H9 (cell line): Measurements from ENCODE around the gene ENTREP3. TPM values are rescaled to one million over a fixed set of nuclear protein-coding genes. Genes with fewer than 3 reads are reported as not detected.

ENCODE experiments used
- DNase-seq: peaks from one replicate; pipeline ENCODE4 v3.0.0-alpha.2; 2017
- H2AFZ ChIP-seq: one replicate; pipeline ENCODE4 v1.6.1; 2013; ENCODE audit warnings: mild to moderate bottlenecking, low read length, control low read depth, moderate library complexity
- H2AK5ac ChIP-seq: 2 replicates; pipeline ENCODE4 v1.6.1; 2013; ENCODE audit warnings: low read length, control low read depth, mixed read lengths; ENCODE audit not compliant: insufficient read length
- H2BK120ac ChIP-seq: one replicate; pipeline ENCODE4 v1.6.1; 2013; ENCODE audit warnings: low read depth, mild to moderate bottlenecking, low read length, control low read depth, inconsistent platforms; ENCODE audit not compliant: poor library complexity, severe bottlenecking
- H2BK12ac ChIP-seq: 2 replicates; pipeline ENCODE4 v1.6.1; 2013; ENCODE audit warnings: low read length, control low read depth, mixed read lengths, low read depth; ENCODE audit not compliant: insufficient read length
- H2BK15ac ChIP-seq: 2 replicates; pipeline ENCODE4 v1.6.1; 2013; ENCODE audit warnings: low read depth, low read length, control low read depth
- H2BK20ac ChIP-seq: one replicate; pipeline ENCODE4 v1.6.1; 2013; ENCODE audit warnings: low read depth, mild to moderate bottlenecking, low read length, control low read depth, inconsistent platforms; ENCODE audit not compliant: poor library complexity, severe bottlenecking
- H2BK5ac ChIP-seq: 2 replicates; pipeline ENCODE4 v1.6.1; 2013; ENCODE audit warnings: low read length, control low read depth, mixed read lengths; ENCODE audit not compliant: insufficient read length
- H3K14ac ChIP-seq: 2 replicates; pipeline ENCODE4 v1.6.1; 2013; ENCODE audit warnings: low read length, control low read depth; ENCODE audit not compliant: insufficient read depth
- H3K18ac ChIP-seq: 2 replicates; pipeline ENCODE4 v1.6.1; 2013; ENCODE audit warnings: low read depth, mild to moderate bottlenecking, mixed read lengths, low read length, control low read depth; ENCODE audit not compliant: insufficient read length
- H3K23ac ChIP-seq: 2 replicates; pipeline ENCODE4 v1.6.1; 2013; ENCODE audit warnings: low read length, control low read depth, mixed read lengths, low read depth; ENCODE audit not compliant: insufficient read length
- H3K23me2 ChIP-seq: 2 replicates; pipeline ENCODE4 v1.6.1; 2013; ENCODE audit warnings: low read depth, mild to moderate bottlenecking, mixed read lengths, low read length, control low read depth; ENCODE audit not compliant: insufficient read length, poor library complexity, severe bottlenecking
- H3K27ac ChIP-seq: 2 replicates; pipeline ENCODE4 v1.5.1; 2013; ENCODE audit warnings: low read length, control low read depth, mixed read lengths, low read depth; ENCODE audit not compliant: insufficient read length
- H3K27me3 ChIP-seq: 2 replicates; pipeline ENCODE4 v1.6.1; 2013; ENCODE audit warnings: low read length, control low read depth, inconsistent platforms; ENCODE audit not compliant: insufficient read depth
- H3K4ac ChIP-seq: 2 replicates; pipeline ENCODE4 v1.6.1; 2013; ENCODE audit warnings: low read depth, mild to moderate bottlenecking, control low read depth, inconsistent platforms, low read length, moderate library complexity
- H3K4me1 ChIP-seq: 2 replicates; pipeline ENCODE4 v1.6.1; 2013; ENCODE audit warnings: low read length, control low read depth, inconsistent platforms; ENCODE audit not compliant: insufficient read depth
- H3K4me2 ChIP-seq: 2 replicates; pipeline ENCODE4 v1.6.1; 2013; ENCODE audit warnings: low read length, control low read depth, mixed read lengths; ENCODE audit not compliant: insufficient read length, insufficient read depth
- H3K56ac ChIP-seq: 2 replicates; pipeline ENCODE4 v1.6.1; 2013; ENCODE audit warnings: low read depth, mild to moderate bottlenecking, mixed read lengths, low read length, control low read depth; ENCODE audit not compliant: insufficient read length
- H3K79me1 ChIP-seq: 2 replicates; pipeline ENCODE4 v1.6.1; 2013; ENCODE audit warnings: low read depth, mild to moderate bottlenecking, moderate library complexity, low read length, control low read depth, inconsistent platforms; ENCODE audit not compliant: insufficient read depth, poor library complexity, severe bottlenecking
- H3K79me2 ChIP-seq: 2 replicates; pipeline ENCODE4 v1.6.1; 2013; ENCODE audit warnings: low read length, control low read depth, inconsistent platforms; ENCODE audit not compliant: insufficient read depth
- H3K9ac ChIP-seq: 2 replicates; pipeline ENCODE4 v1.6.1; 2013; ENCODE audit warnings: low read length, control low read depth, mixed read lengths; ENCODE audit not compliant: insufficient read length; ENCODE audit errors: extremely low read depth
- H3K9me3 ChIP-seq: one replicate; pipeline ENCODE4 v1.6.1; 2013; ENCODE audit warnings: low read depth, low read length, inconsistent platforms; ENCODE audit not compliant: control insufficient read depth
- H3T11ph ChIP-seq: one replicate; pipeline ENCODE4 v1.6.1; 2013; ENCODE audit warnings: mild to moderate bottlenecking, low read length, control low read depth, inconsistent platforms
- H4K20me1 ChIP-seq: one replicate; pipeline ENCODE4 v1.6.1; 2013; ENCODE audit not compliant: control insufficient read depth, insufficient read length, insufficient read depth
- H4K5ac ChIP-seq: 2 replicates; pipeline ENCODE4 v1.6.1; 2013; ENCODE audit warnings: low read depth, mild to moderate bottlenecking, mixed read lengths, low read length, control low read depth; ENCODE audit not compliant: insufficient read length
- H4K8ac ChIP-seq: replicated peaks from 2 replicates; pipeline ENCODE4 v1.6.1; 2013; ENCODE audit warnings: low read length, control low read depth, mixed read lengths, low read depth; ENCODE audit not compliant: insufficient read length
- H4K91ac ChIP-seq: 2 replicates; pipeline ENCODE4 v1.6.1; 2013; ENCODE audit warnings: low read depth, mild to moderate bottlenecking, moderate library complexity, mixed read lengths, low read length, control low read depth; ENCODE audit not compliant: insufficient read length
- H3K27ac Mint-ChIP-seq, 3 experiments: 2 replicates in 2 of 3; 3 replicates in 1 of 3; pipeline ENCODE4 v1.8.0; 2020 to 2021; ENCODE audit warnings: mixed read lengths in 3 of 3, mild to moderate bottlenecking in 1 of 3, moderate library complexity in 1 of 3
- H3K27me3 Mint-ChIP-seq: 2 replicates; pipeline ENCODE4 v1.8.0; 2021; ENCODE audit warnings: low read depth, mild to moderate bottlenecking, moderate library complexity, mixed read lengths
- H3K36me3 Mint-ChIP-seq, 3 experiments: 2 replicates in 2 of 3; 3 replicates in 1 of 3; pipeline ENCODE4 v1.8.0; 2020 to 2021; ENCODE audit warnings: low read depth in 3 of 3, mixed read lengths in 3 of 3; ENCODE audit not compliant: insufficient read depth in 1 of 3
- H3K4me1 Mint-ChIP-seq, 2 experiments: 2 replicates each; pipeline ENCODE4 v1.8.0; 2020; ENCODE audit warnings: mixed read lengths in 2 of 2
- H3K4me3 Mint-ChIP-seq, 2 experiments: 2 replicates in 1 of 2; 3 replicates in 1 of 2; pipeline ENCODE4 v1.8.0; 2020 to 2021; ENCODE audit warnings: mild to moderate bottlenecking in 2 of 2, mixed read lengths in 2 of 2, moderate library complexity in 1 of 2
- H3K9me3 Mint-ChIP-seq, 2 experiments: 2 replicates in 1 of 2; 3 replicates in 1 of 2; pipeline ENCODE4 v1.8.0; 2020; ENCODE audit warnings: mild to moderate bottlenecking in 2 of 2, mixed read lengths in 2 of 2, moderate library complexity in 1 of 2
- CTCF ChIP-seq: fragments of 200-600 bp; sonication (generic); conservative IDR thresholded peaks from 3 replicates; pipeline ENCODE4 v1.8.0; 2021; ENCODE audit warnings: antibody characterized with exemption, mild to moderate bottlenecking
- WGBS: extraction: QIAGEN DNeasy Blood & Tissue Kit; methylation state at CpG from one replicate; pipeline ENCODE4 v1.1.7; 2013; ENCODE audit warnings: missing lambda C conversion rate, low lambda C conversion rate, mixed read lengths; ENCODE audit not compliant: insufficient read length; ENCODE audit errors: extremely low coverage; 5-methylcytosine and 5-hydroxymethylcytosine counted together
- total RNA-seq: library from RNA; stranded (reverse); gene quantifications from 2 replicates; pipeline ENCODE4 v1.2.1, GENCODE V29; 2021

Gene ENTREP3
- total RNA-seq, 1 experiment from 2014 or later = 41.0 TPM

DNA sequence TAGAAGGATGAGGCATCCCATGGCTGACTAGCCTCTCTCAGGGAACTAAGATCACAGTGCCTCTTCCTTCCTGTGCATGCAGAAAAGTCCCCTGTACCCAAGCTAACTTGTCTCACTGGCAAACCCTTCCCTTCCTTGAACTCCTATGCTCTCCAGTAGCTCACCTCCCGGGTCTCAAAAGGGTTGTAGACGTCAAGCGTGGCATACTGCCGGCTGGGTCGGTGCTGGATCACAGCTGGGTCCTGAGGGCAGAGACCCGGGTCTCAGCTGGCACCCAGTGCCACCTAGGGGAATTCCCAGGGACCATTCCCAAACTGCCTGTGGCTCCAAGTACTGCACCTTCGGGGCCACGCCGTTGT is 6.2 kb upstream of the ENTREP3 start:
- H3K23me2 ChIP-seq = peaks cover 10% of the 10 kb centered on the region
- peaks cover 34 to 74% (median 66%) of the 10 kb centered on the region in 3 experiments; a peak in 6 of 7 replicates for H3K36me3 Mint-ChIP-seq
- no peak overlapping the region for H3K23ac ChIP-seq
- peak overlapping the region; percentile 89 to 95 for H3K4me3 Mint-ChIP-seq
- no peaks in the 10 kb centered on the region for H3K9me3 ChIP-seq
- no peak overlapping the region for H2BK120ac ChIP-seq
- peak overlapping the region; percentile 85 for H3K4me2 ChIP-seq
- H3K4me1 ChIP-seq = 0 out of 2 replicates have a peak, but pooled peaks cover 3% of the 10 kb centered on the region
- H3K27me3 ChIP-seq = no peaks in the 10 kb centered on the region
- no peak overlapping the region for H3K18ac ChIP-seq
- no peak overlapping the region for H4K5ac ChIP-seq
- no peak overlapping the region for H4K8ac ChIP-seq
- H4K91ac ChIP-seq = no peak overlapping the region
- H3K79me1 ChIP-seq = no peaks in the 10 kb centered on the region
- peaks cover 2% of the 10 kb centered on the region; the same call in 1 of the 2 replicates for H3K27me3 Mint-ChIP-seq
- H3K9me3 Mint-ChIP-seq = no peaks in the 10 kb centered on the region; a peak in 1 of 5 replicates
- no peak overlapping the region for H3K56ac ChIP-seq
- DNase-seq = no peak
- H3K27ac ChIP-seq = no peak overlapping the region
- no peak overlapping the region for H2BK20ac ChIP-seq
- H2BK12ac ChIP-seq = no peak overlapping the region
- H3K14ac ChIP-seq = no peak overlapping the region
- peak overlapping the region; percentile 57 for H3K9ac ChIP-seq
- H2BK5ac ChIP-seq = no peak overlapping the region
- H3T11ph ChIP-seq = no peak overlapping the region
- H3K79me2 ChIP-seq = no peaks in the 10 kb centered on the region
- TF ChIP-seq CTCF = peak; percentile 30; the same call in 2 of the 3 replicates
- no peak overlapping the region for H3K4ac ChIP-seq
- no peaks in the 10 kb centered on the region for H4K20me1 ChIP-seq
- H3K27ac Mint-ChIP-seq = peak overlapping the region; percentile 16 to 95 (median 34); a peak in 5 of 7 replicates
- no peak overlapping the region; the same call in 1 of the 2 replicates for H2BK15ac ChIP-seq
- no CpG with 5 or more reads among the region's 9 CpGs for WGBS
- H2AK5ac ChIP-seq = no peak overlapping the region
- peaks cover 17 to 18% of the 10 kb centered on the region in 2 experiments for H3K4me1 Mint-ChIP-seq
- H2AFZ ChIP-seq = no peak overlapping the region
